SU-DHL-6 (cell line): ENCODE data around the gene FBN1.

ENCODE experiments used
- EZH2phosphoT487 ChIP-seq: fragments of 200-600 bp; sonication (generic), shearing (Covaris generic); conservative IDR thresholded peaks from 2 replicates; pipeline ENCODE4 v1.6.1; 2018; ENCODE audit warnings: mild to moderate bottlenecking, antibody characterized with exemption, low read length, moderate library complexity, mixed read lengths
- TF ChIP-seq, protein P1 (sequence below): fragments of 200-600 bp; sonication (generic); IDR thresholded peaks from one replicate; pipeline ENCODE4 v1.5.1; 2017; ENCODE audit warnings: antibody characterized with exemption, mild to moderate bottlenecking, low read length, moderate library complexity; ENCODE audit not compliant: insufficient read depth, poor library complexity, severe bottlenecking

DNA sequence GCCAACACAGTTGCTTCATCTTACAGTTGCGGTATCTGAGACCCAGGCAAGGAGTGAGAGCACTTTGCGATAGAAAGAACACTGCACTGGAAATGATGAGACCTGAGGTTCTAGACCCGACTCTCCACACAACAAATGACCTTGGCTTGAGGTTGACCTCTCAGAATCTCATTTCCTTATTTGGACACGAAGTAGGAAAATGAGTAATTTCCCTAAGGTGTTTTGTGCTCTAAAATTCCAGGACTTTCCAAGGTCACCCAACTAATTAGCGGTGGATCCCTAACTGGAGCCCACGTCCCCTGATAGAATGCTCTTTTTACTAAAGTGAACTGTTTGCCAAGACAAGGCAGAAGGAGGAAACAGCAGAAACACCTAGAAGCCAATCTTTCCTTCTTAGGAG is 26.7 kb upstream of the FBN1 start:
- TF ChIP-seq, protein P1, sequence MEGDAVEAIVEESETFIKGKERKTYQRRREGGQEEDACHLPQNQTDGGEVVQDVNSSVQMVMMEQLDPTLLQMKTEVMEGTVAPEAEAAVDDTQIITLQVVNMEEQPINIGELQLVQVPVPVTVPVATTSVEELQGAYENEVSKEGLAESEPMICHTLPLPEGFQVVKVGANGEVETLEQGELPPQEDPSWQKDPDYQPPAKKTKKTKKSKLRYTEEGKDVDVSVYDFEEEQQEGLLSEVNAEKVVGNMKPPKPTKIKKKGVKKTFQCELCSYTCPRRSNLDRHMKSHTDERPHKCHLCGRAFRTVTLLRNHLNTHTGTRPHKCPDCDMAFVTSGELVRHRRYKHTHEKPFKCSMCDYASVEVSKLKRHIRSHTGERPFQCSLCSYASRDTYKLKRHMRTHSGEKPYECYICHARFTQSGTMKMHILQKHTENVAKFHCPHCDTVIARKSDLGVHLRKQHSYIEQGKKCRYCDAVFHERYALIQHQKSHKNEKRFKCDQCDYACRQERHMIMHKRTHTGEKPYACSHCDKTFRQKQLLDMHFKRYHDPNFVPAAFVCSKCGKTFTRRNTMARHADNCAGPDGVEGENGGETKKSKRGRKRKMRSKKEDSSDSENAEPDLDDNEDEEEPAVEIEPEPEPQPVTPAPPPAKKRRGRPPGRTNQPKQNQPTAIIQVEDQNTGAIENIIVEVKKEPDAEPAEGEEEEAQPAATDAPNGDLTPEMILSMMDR = no peak
- TF ChIP-seq EZH2phosphoT487 = no peak
